PC-3 (cell line): ENCODE results near the gene TRMT61A.

Experiments used
- CTCF ChIP-seq: fragments of 300-600 bp; sonication (generic); conservative IDR thresholded peaks from 2 replicates; pipeline ENCODE4 v1.5.1; 2017; ENCODE audit warnings: antibody characterized with exemption, low read depth, mild to moderate bottlenecking, low read length
- EZH2phosphoT487 ChIP-seq: fragments of 300-600 bp; sonication (generic); IDR thresholded peaks from 2 replicates; pipeline ENCODE4 v1.6.1; 2018; ENCODE audit warnings: mild to moderate bottlenecking, antibody characterized with exemption, low read length, borderline replicate concordance

- no peak for TF ChIP-seq CTCF
- TF ChIP-seq EZH2phosphoT487: no peak
Observed at GRCh38 chr14:103538291-103539055, 9.5 kb downstream of the TRMT61A start.
